Measurements from ENCODE around the gene ACP2.

- TF ChIP-seq CTCF (IDR thresholded peaks at IDR 0.05; ENCODE audit: poor library complexity) (no peak), EZH2phosphoT487 (IDR thresholded peaks at IDR 0.05; ENCODE audit: low read depth, severe bottlenecking, unreplicated experiment) (no peak)
Measured at GRCh38 chr11:47212938-47213337, 35.7 kb downstream of the ACP2 start.

Data from hepatocyte (in vitro differentiated cells).